VCaP (cell line): ENCODE data around the gene MRPL37.

Source experiments
- H3K27ac ChIP-seq: fragments of 450-650 bp; 2 replicates; pipeline ENCODE4 v1.5.1; 2017
- CTCF ChIP-seq: fragments of 450-650 bp; conservative IDR thresholded peaks from 2 replicates; pipeline ENCODE4 v1.5.1; 2017; ENCODE audit warnings: mild to moderate bottlenecking, moderate library complexity

MRPL37 gene

GRCh38 chr1:54174106-54174505 lies 25.9 kb upstream of the MRPL37 start:
- no peak for TF ChIP-seq CTCF

GRCh38 chr1:54176621-54177327 lies 23.2 kb upstream of the MRPL37 start:
- TF ChIP-seq CTCF: no peak
- H3K27ac ChIP-seq: no peak overlapping the region

More at GRCh38 chr1:54174106-54174505, 25.9 kb upstream of the MRPL37 start:
- H3K27ac ChIP-seq: no peak overlapping the region

GRCh38 chr1:54177726-54178125 lies 22.2 kb upstream of the MRPL37 start:
- TF ChIP-seq CTCF: no peak
- no peak overlapping the region for H3K27ac ChIP-seq

GRCh38 chr1:54178296-54179070 lies 21.5 kb upstream of the MRPL37 start:
- TF ChIP-seq CTCF: no peak
- H3K27ac ChIP-seq: no peak overlapping the region

GRCh38 chr1:54180701-54181360 lies 19.1 kb upstream of the MRPL37 start:
- no peak overlapping the region for H3K27ac ChIP-seq
- no peak for TF ChIP-seq CTCF

- H3K27ac ChIP-seq: no peak overlapping the region
- no peak for TF ChIP-seq CTCF
These were observed 13.9 kb upstream of the MRPL37 start for GRCh38 chr1:54186056-54186455.

- H3K27ac ChIP-seq: no peak overlapping the region
- no peak for TF ChIP-seq CTCF
These were observed 11.7 kb upstream of the MRPL37 start for GRCh38 chr1:54188291-54188690.
